Activated naive CD8-positive, alpha-beta T cell treated with anti-CD3 and anti-CD28 coated beads, Interleukin-2, amount 10 ng/mL, durations not matched to agents 7 days and 5 days (primary cell): ENCODE measurements around the gene MBD3. TPM values are rescaled to one million over a fixed set of nuclear protein-coding genes. Genes with fewer than 3 reads are reported as not detected.
A peak's percentile ranks its signal among the peaks of the same experiment; 100 is the strongest.

Source experiments
- ATAC-seq: fragments of 150-1000 bp; cut with Tn5 transposase; one replicate; pipeline ENCODE4 v1.10.0; 2021; ENCODE audit warnings: low read depth, moderate library complexity
- POLR2A ChIA-PET: fragments of 350-600 bp; sonication (Branson Sonifier 250); formaldehyde crosslinking; loops from one replicate; lab custom pipeline; 2021; ENCODE audit warnings: antibody characterized with exemption; lab: Charles Lee
- DNase-seq: peaks from one replicate; pipeline ENCODE4 v3.0.0; 2021
- H3K27ac Mint-ChIP-seq: one replicate; pipeline ENCODE4 v1.8.0; 2022; ENCODE audit warnings: mild to moderate bottlenecking, mixed read lengths
- H3K27me3 Mint-ChIP-seq: one replicate; pipeline ENCODE4 v1.8.0; 2022; ENCODE audit warnings: mild to moderate bottlenecking, moderate library complexity, mixed read lengths
- H3K36me3 Mint-ChIP-seq: one replicate; pipeline ENCODE4 v1.8.0; 2021; ENCODE audit warnings: mild to moderate bottlenecking, mixed read lengths
- H3K4me1 Mint-ChIP-seq: one replicate; pipeline ENCODE4 v1.8.0; 2021; ENCODE audit warnings: mixed read lengths
- H3K4me3 Mint-ChIP-seq: one replicate; pipeline ENCODE4 v1.8.0; 2022; ENCODE audit warnings: mild to moderate bottlenecking, moderate library complexity, mixed read lengths
- H3K9me3 Mint-ChIP-seq: one replicate; pipeline ENCODE4 v1.8.0; 2021; ENCODE audit warnings: mixed read lengths
- total RNA-seq, 2 experiments: library from RNA; stranded (reverse); gene quantifications; one replicate each; pipeline ENCODE4 v1.2.3, GENCODE V29; 2021

The MBD3 gene
- total RNA-seq, 2 experiments from 2014 or later: 68.9 to 72.7 TPM

- Mint-ChIP-seq H3K9me3 (no peaks in the 10 kb centered on the region), H3K4me3 (no peak overlapping the region), H3K4me1 (peaks cover 15% of the 10 kb centered on the region), H3K27me3 (no peaks in the 10 kb centered on the region), H3K27ac (no peak overlapping the region), H3K36me3 (peaks cover 8% of the 10 kb centered on the region)
- ATAC-seq (no peak), DNase-seq (no peak)
- POLR2A ChIA-PET: interaction anchor here (1.4 to 1.5 kb wide), 2 partner anchors 9 to 14 kb away, joined by 3 to 8 read pairs; partner anchors contain the start of gene MBD3
Observed at GRCh38 chr19:1601613-1602064, 9.0 kb upstream of the MBD3 start.

GRCh38 chr19:1599460-1599846, 6.8 kb upstream of the MBD3 start:
- no peak overlapping the region for H3K27ac Mint-ChIP-seq
- H3K4me1 Mint-ChIP-seq: peaks cover 10% of the 10 kb centered on the region
- DNase-seq (no peak), ATAC-seq (no peak)
- peaks cover 8% of the 10 kb centered on the region for H3K36me3 Mint-ChIP-seq
- H3K27me3 Mint-ChIP-seq: no peaks in the 10 kb centered on the region
- no peak overlapping the region for H3K4me3 Mint-ChIP-seq
- H3K9me3 Mint-ChIP-seq: no peaks in the 10 kb centered on the region
- POLR2A ChIA-PET: no interaction called here

GRCh38 chr19:1598777-1599459, 6.3 kb upstream of the MBD3 start:
- no peak for ATAC-seq
- no peaks in the 10 kb centered on the region for H3K27me3 Mint-ChIP-seq
- no peak overlapping the region for H3K27ac Mint-ChIP-seq
- POLR2A ChIA-PET: no interaction called here
- H3K4me1 Mint-ChIP-seq: peaks cover 8% of the 10 kb centered on the region
- no peaks in the 10 kb centered on the region for H3K9me3 Mint-ChIP-seq
- H3K4me3 Mint-ChIP-seq: no peak overlapping the region
- DNase-seq: no peak
- H3K36me3 Mint-ChIP-seq: peaks cover 8% of the 10 kb centered on the region

GRCh38 chr19:1593501-1593772, 772 bp upstream of the MBD3 start:
- peak overlapping the region; percentile 87 for H3K4me3 Mint-ChIP-seq
- peak overlapping the region; percentile 89 for H3K27ac Mint-ChIP-seq
- no peak for DNase-seq

GRCh38 chr19:1592024-1592754, 476 bp downstream of the MBD3 start:
- Mint-ChIP-seq H3K27me3 (no peaks in the 10 kb centered on the region), H3K4me1 (peaks cover 16% of the 10 kb centered on the region), H3K4me3 (peak overlapping the region; percentile 95), H3K9me3 (no peaks in the 10 kb centered on the region), H3K27ac (peak overlapping the region; percentile 93), H3K36me3 (peaks cover 3% of the 10 kb centered on the region)
- DNase-seq: peak; percentile 93
- POLR2A ChIA-PET: interaction anchor here (0.6 to 3.3 kb wide), 9 partner anchors 9 to 680 kb away, joined by 3 to 56 read pairs (median 6); partner anchors contain the start of genes MEX3D, TCF3 and UQCR11
- peak; percentile 84 for ATAC-seq

More at GRCh38 chr19:1593501-1593772, 772 bp upstream of the MBD3 start:
- no peak for ATAC-seq
- peaks cover 6% of the 10 kb centered on the region for H3K36me3 Mint-ChIP-seq
- POLR2A ChIA-PET: interaction anchor here (1.0 to 3.3 kb wide), 5 partner anchors 8 to 218 kb away, joined by 3 to 56 read pairs (median 7); partner anchors contain the start of genes ATP8B3, MEX3D, TCF3 and UQCR11
- no peaks in the 10 kb centered on the region for H3K9me3 Mint-ChIP-seq
- no peaks in the 10 kb centered on the region for H3K27me3 Mint-ChIP-seq
- H3K4me1 Mint-ChIP-seq: peaks cover 14% of the 10 kb centered on the region

GRCh38 chr19:1591421-1592023, 1.1 kb downstream of the MBD3 start:
- peak overlapping the region; percentile 95 for H3K4me3 Mint-ChIP-seq

GRCh38 chr19:1590641-1591397, 1.8 kb downstream of the MBD3 start:
- Mint-ChIP-seq H3K27ac (peak overlapping the region; percentile 93), H3K27me3 (no peaks in the 10 kb centered on the region), H3K4me1 (peaks cover 16% of the 10 kb centered on the region), H3K36me3 (peaks cover 3% of the 10 kb centered on the region), H3K9me3 (no peaks in the 10 kb centered on the region), H3K4me3 (peak overlapping the region; percentile 95)
- ATAC-seq (peak; percentile 28), DNase-seq (peak; percentile 56)
- POLR2A ChIA-PET: interaction anchor here (0.7 to 1.7 kb wide), 5 partner anchors 9 to 82 kb away, joined by 3 to 13 read pairs (median 4); partner anchors contain the start of gene UQCR11

More at GRCh38 chr19:1591421-1592023, 1.1 kb downstream of the MBD3 start:
- no peaks in the 10 kb centered on the region for H3K9me3 Mint-ChIP-seq
- peaks cover 16% of the 10 kb centered on the region for H3K4me1 Mint-ChIP-seq
- peak overlapping the region; percentile 93 for H3K27ac Mint-ChIP-seq
- no peaks in the 10 kb centered on the region for H3K27me3 Mint-ChIP-seq
- DNase-seq (no peak), ATAC-seq (no peak)
- POLR2A ChIA-PET: interaction anchor here (0.7 to 1.7 kb wide), 6 partner anchors 10 to 81 kb away, joined by 3 to 13 read pairs (median 4); partner anchors contain the start of genes MEX3D and UQCR11
- peaks cover 3% of the 10 kb centered on the region for H3K36me3 Mint-ChIP-seq

GRCh38 chr19:1587872-1588271, 4.8 kb downstream of the MBD3 start:
- Mint-ChIP-seq H3K9me3 (no peaks in the 10 kb centered on the region), H3K27me3 (no peaks in the 10 kb centered on the region), H3K4me1 (peaks cover 14% of the 10 kb centered on the region), H3K4me3 (no peak overlapping the region), H3K27ac (no peak overlapping the region), H3K36me3 (peaks cover 3% of the 10 kb centered on the region)
- DNase-seq (no peak), ATAC-seq (no peak)
- POLR2A ChIA-PET: interaction anchor here (0.8 to 1.6 kb wide), 2 partner anchors 13 to 18 kb away, joined by 3 read pairs; no protein-coding TSS in a partner anchor

GRCh38 chr19:1585243-1585580, 7.5 kb downstream of the MBD3 start:
- H3K27me3 Mint-ChIP-seq: no peaks in the 10 kb centered on the region
- POLR2A ChIA-PET: interaction anchor here (0.5 kb wide), 1 partner anchor 578 kb away, joined by 3 read pairs; the partner anchor contains the start of gene DOT1L
- H3K4me1 Mint-ChIP-seq: peaks cover 4% of the 10 kb centered on the region
- H3K9me3 Mint-ChIP-seq: no peaks in the 10 kb centered on the region
- no peak for DNase-seq
- H3K27ac Mint-ChIP-seq: no peak overlapping the region
- no peak for ATAC-seq
- no peak overlapping the region for H3K4me3 Mint-ChIP-seq
- H3K36me3 Mint-ChIP-seq: peaks cover 3% of the 10 kb centered on the region

GRCh38 chr19:1584500-1585242, 8.0 kb downstream of the MBD3 start:
- DNase-seq (no peak), ATAC-seq (no peak)
- H3K27me3 Mint-ChIP-seq: no peaks in the 10 kb centered on the region
- no peaks in the 10 kb centered on the region for H3K9me3 Mint-ChIP-seq
- H3K36me3 Mint-ChIP-seq: peaks cover 1% of the 10 kb centered on the region
- peaks cover 3% of the 10 kb centered on the region for H3K4me1 Mint-ChIP-seq
- H3K27ac Mint-ChIP-seq: no peak overlapping the region
- H3K4me3 Mint-ChIP-seq: no peak overlapping the region
- POLR2A ChIA-PET: no interaction called here

- Mint-ChIP-seq H3K4me1 (no peaks in the 10 kb centered on the region), H3K9me3 (no peaks in the 10 kb centered on the region), H3K4me3 (no peak overlapping the region), H3K36me3 (no peaks in the 10 kb centered on the region), H3K27ac (no peak overlapping the region), H3K27me3 (no peaks in the 10 kb centered on the region)
- POLR2A ChIA-PET: interaction anchor here (1.6 kb wide), 1 partner anchor 9 kb away, joined by 5 read pairs; no protein-coding TSS in a partner anchor
- DNase-seq (no peak), ATAC-seq (no peak)
Observed at GRCh38 chr19:1582201-1582600, 10.5 kb downstream of the MBD3 start.

- Mint-ChIP-seq H3K4me1 (no peaks in the 10 kb centered on the region), H3K27ac (no peak overlapping the region), H3K4me3 (no peak overlapping the region), H3K36me3 (no peaks in the 10 kb centered on the region), H3K27me3 (no peaks in the 10 kb centered on the region), H3K9me3 (no peaks in the 10 kb centered on the region)
- DNase-seq (no peak), ATAC-seq (no peak)
- POLR2A ChIA-PET: interaction anchor here (1.6 kb wide), 1 partner anchor 10 kb away, joined by 5 read pairs; no protein-coding TSS in a partner anchor
Observed at GRCh38 chr19:1580957-1581356, 11.7 kb downstream of the MBD3 start.
